Effector memory CD8-positive, alpha-beta T cell (primary cell): ENCODE results near the gene MYO9A.
"Not testable (repeated sequence)": the region's sequence is repeated elsewhere in the genome, so short reads cannot be mapped to it uniquely, and the experiment has no call there.

Experiments
- ATAC-seq: fragments of 150-1000 bp; cut with Tn5 transposase; replicated peaks from 2 replicates; pipeline ENCODE4 v1.10.0; 2021; ENCODE audit warnings: mild to moderate bottlenecking, moderate library complexity
- DNase-seq, 3 experiments: peaks; one replicate each; pipeline ENCODE4 v3.0.0; 2021
- H3K27ac Mint-ChIP-seq, 2 donors: one replicate each; pipeline ENCODE4 v1.8.0; 2022; ENCODE audit warnings: mild to moderate bottlenecking in 2 of 2, mixed read lengths in 2 of 2, moderate library complexity in 2 of 2
- H3K27me3 Mint-ChIP-seq, 2 donors: one replicate each; pipeline ENCODE4 v1.8.0; 2022; ENCODE audit warnings: mixed read lengths in 2 of 2
- H3K36me3 Mint-ChIP-seq: one replicate; pipeline ENCODE4 v1.8.0; 2022; ENCODE audit warnings: mild to moderate bottlenecking, moderate library complexity, mixed read lengths; ENCODE audit not compliant: insufficient read depth
- H3K4me1 Mint-ChIP-seq, 2 donors: one replicate each; pipeline ENCODE4 v1.8.0; 2022; ENCODE audit warnings: low read depth in 2 of 2, mixed read lengths in 2 of 2
- H3K4me3 Mint-ChIP-seq, 2 donors: one replicate each; pipeline ENCODE4 v1.8.0; 2022; ENCODE audit warnings: mild to moderate bottlenecking in 2 of 2, mixed read lengths in 2 of 2, moderate library complexity in 2 of 2
- H3K9me3 Mint-ChIP-seq, 2 donors: one replicate each; pipeline ENCODE4 v1.8.0; 2022; ENCODE audit warnings: mixed read lengths in 2 of 2

Gene MYO9A

DNA sequence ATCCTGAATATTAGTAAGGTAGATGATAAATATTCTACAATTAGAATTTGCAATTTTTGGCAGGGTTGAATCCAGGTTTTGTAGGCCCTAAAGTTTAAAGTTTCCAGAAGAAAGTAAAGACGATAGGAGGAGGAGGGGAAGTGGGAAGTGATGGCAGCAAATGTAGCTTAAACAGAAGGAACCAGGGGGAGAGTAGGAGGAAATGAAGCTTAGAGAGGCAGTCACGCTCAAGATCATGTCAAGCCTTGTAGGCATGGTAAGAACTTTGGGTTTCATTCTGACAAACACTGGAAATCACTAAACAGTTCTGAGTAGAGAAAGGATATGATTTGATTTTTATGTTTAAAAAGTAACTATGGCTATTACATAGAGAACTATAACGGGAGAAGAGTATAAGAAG lies 243.7 kb downstream of the MYO9A start:
- Mint-ChIP-seq H3K36me3 (peaks cover 19% of the 10 kb centered on the region), H3K9me3 (no peaks in the 10 kb centered on the region), H3K27ac (no peak overlapping the region), H3K27me3 (no peaks in the 10 kb centered on the region), H3K4me1 (no peaks in the 10 kb centered on the region), H3K4me3 (no peak overlapping the region)
- DNase-seq (no peak), ATAC-seq (no peak)

DNA sequence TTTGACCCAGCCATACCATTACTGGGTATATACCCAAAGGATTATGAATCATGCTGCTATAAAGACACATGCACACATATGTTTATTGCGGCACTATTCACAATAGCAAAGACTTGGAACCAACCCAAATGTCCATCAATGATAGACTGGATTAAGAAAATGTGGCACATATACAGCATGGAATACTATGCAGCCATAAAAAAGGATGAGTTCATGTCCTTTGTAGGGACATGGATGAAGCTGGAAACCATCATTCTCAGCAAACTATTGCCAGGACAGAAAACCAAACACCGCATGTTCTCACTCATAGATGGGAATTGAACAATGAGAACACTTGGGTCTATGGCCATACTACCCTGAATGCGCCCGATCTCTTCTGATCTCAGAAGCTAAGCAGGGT lies 259.7 kb downstream of the MYO9A start:
- H3K9me3 Mint-ChIP-seq, H3K4me3 Mint-ChIP-seq, DNase-seq, H3K27ac Mint-ChIP-seq, ATAC-seq, H3K27me3 Mint-ChIP-seq, H3K4me1 Mint-ChIP-seq: not testable (repeated sequence)
- peaks cover 12% of the 10 kb centered on the region for H3K36me3 Mint-ChIP-seq

DNA sequence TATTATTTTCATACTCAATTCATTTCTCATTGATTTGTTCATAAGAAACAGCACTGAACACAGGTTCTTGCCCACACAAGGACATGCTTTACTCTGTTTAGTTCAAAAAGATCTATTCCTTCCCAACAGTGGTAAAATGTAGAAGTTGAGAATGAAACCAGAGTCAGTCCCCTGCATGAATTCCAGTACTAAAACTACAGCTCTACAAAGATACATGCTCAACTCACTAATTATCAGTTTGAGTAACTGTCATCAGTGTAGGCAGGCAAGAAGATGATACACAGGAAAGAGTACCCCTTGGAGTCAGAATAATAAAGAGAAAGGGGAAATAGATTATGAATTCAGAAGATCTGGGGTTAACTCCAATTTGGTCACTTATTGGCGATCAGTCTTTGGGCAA lies 264.4 kb downstream of the MYO9A start:
- H3K27ac Mint-ChIP-seq, result no peak overlapping the region
- DNase-seq (no peak), ATAC-seq (no peak)
- H3K4me1 Mint-ChIP-seq, result no peaks in the 10 kb centered on the region
- peaks cover 22% of the 10 kb centered on the region for H3K36me3 Mint-ChIP-seq
- no peak overlapping the region for H3K4me3 Mint-ChIP-seq
- H3K9me3 Mint-ChIP-seq, result no peaks in the 10 kb centered on the region
- H3K27me3 Mint-ChIP-seq, result no peaks in the 10 kb centered on the region

DNA sequence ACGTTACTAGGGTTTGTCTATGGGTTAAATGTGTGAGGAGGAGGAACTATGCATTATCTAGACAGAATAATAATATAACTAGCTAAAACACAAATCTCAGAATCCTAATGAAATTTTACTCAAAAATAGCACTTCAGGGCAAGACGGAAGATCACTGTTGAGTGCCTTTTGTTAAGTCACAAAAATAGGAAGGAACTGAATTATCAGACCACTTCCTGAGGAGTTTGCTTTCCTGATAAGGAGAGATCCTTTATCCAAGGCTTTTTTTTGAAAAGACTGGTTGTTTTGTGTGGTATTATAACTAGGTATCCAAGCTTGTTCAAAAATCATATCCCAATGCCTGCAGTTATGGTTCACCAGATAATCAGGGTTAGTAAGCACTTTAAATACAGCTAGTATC lies 273.0 kb downstream of the MYO9A start:
- Mint-ChIP-seq H3K27ac (no peak overlapping the region), H3K9me3 (no peaks in the 10 kb centered on the region), H3K36me3 (peaks cover 13% of the 10 kb centered on the region), H3K4me1 (no peaks in the 10 kb centered on the region), H3K4me3 (no peak overlapping the region), H3K27me3 (no peaks in the 10 kb centered on the region)
- no peak for DNase-seq
- no peak for ATAC-seq

DNA sequence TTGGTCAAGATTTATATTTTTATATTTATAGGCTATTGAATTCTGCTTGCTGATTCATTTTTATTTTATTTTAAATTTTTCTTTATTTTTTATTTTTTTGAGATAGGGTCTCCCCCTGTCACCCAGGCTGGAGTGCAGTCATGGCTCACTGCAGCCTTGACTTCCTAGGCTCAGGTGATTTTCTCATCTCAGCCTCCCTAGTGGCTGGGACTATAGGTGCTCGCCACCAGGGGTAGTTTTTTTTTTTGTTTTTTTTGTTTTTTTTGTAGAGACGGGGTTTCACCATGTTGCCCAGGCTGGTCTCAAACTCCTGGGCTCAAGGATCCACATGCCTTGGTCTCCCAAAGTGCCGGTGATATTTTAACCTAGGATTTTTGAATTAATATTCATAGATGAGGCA lies 276.4 kb downstream of the MYO9A start:
- ATAC-seq (no peak), DNase-seq (no peak)
- Mint-ChIP-seq H3K27ac (no peak overlapping the region), H3K4me3 (no peak overlapping the region), H3K4me1 (no peaks in the 10 kb centered on the region), H3K9me3 (no peaks in the 10 kb centered on the region), H3K27me3 (no peaks in the 10 kb centered on the region), H3K36me3 (peaks cover 7% of the 10 kb centered on the region)

DNA sequence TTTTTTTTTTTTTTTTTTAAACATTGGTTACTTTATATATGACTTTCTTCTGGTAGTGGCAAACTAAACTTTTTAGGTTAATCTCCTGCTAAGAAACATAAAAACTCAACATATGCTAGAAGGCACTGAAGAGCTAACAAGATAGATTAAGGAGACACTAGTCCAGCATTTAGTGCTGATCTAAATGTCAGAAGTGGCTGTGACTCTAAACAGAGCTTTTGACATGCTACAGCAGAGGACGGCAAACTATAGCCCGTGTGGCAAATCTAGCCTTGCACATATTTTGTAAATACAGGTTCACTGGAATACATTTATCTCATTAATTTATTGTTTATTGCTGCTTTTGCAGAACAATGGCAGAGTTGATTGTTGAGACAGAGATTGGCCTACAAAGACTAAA lies 287.0 kb downstream of the MYO9A start:
- Mint-ChIP-seq H3K27me3 (no peaks in the 10 kb centered on the region), H3K9me3 (no peaks in the 10 kb centered on the region), H3K36me3 (peaks cover 27% of the 10 kb centered on the region), H3K4me3 (no peak overlapping the region), H3K27ac (no peak overlapping the region), H3K4me1 (no peaks in the 10 kb centered on the region)
- no peak for ATAC-seq
- no peak for DNase-seq

DNA sequence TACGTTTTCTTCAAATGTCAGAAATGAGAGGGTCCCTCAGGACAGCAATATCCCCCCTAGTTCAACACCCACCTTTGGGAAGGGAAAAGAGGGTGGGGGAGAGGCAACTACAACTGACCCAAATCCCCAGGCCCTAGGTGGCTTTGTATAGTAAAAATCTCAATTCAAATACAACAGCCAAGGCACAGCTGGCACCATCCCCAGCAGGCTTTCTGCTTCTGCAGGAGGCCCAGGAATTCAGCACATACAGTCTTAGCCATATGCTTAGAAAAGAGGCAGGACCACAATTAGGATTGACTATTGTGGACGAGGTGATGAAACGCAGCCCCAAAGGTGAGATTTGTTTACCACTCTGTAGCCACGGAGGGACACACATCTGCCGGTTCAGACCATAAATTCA lies 291.8 kb downstream of the MYO9A start:
- Mint-ChIP-seq H3K36me3 (peaks cover 35% of the 10 kb centered on the region), H3K27ac (no peak overlapping the region), H3K4me1 (no peaks in the 10 kb centered on the region), H3K27me3 (no peaks in the 10 kb centered on the region), H3K9me3 (peaks cover 0 to 3% of the 10 kb centered on the region in 2 donors), H3K4me3 (no peak overlapping the region)
- DNase-seq, result no peak
- ATAC-seq, result no peak

DNA sequence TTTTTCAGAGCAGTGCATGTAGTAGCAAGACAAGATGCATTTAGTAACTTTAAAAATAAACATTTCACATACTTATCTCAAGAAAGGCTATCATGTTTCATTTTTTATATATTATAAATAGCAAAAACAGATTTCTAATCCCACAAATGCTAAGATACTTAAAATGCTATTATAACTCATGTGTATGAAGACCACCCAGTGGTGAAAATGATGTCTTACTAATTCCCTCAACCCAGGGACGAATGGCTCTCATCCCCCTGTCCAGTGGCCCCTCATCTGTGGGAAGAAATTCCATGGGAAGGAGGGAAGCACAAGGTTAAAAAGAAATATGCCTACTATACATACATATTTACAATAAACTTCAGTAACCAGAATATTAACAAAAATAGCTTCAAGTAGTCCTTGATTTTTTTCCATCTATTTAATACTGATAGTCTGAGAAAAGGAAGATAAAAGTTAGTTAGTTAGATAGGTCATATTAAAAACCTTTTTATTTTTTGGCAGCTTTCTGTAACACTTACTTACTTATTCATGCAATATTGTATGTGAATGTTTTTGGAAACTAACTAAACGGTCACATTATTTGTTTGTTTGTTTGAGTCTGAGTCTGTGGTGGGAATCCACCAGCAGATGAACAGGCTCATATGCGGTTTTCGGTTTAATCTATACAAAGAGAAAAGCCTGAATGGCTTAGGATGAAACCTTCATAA lies 292.8 kb downstream of the MYO9A start:
- ATAC-seq (no peak), DNase-seq (no peak)
- peaks cover 0 to 5% of the 10 kb centered on the region in 2 donors for H3K9me3 Mint-ChIP-seq
- H3K27ac Mint-ChIP-seq, result no peak overlapping the region
- no peaks in the 10 kb centered on the region for H3K27me3 Mint-ChIP-seq
- H3K4me1 Mint-ChIP-seq, result no peaks in the 10 kb centered on the region
- H3K4me3 Mint-ChIP-seq, result no peak overlapping the region
- peaks cover 35% of the 10 kb centered on the region for H3K36me3 Mint-ChIP-seq

DNA sequence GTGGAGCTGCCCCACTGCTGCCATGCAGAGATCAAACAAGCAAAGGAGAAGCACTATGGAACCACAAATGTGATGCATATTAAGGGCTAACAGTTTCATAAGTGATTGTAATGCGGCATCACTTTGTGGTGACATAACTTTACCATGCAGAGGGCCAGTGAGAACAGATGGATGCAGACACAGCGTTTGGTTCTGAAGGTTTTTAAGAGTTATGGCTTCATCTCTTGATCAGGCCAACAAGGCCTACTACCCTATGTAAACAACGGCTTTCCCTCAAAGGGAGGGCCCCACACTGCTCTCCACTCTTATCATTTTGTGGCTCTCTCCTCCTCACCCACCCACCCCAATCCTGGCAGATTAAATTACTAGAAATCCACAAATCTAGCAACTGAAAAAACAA lies 294.1 kb downstream of the MYO9A start:
- DNase-seq, result no peak
- ATAC-seq, result no peak
- Mint-ChIP-seq H3K36me3 (peaks cover 30% of the 10 kb centered on the region), H3K27me3 (no peaks in the 10 kb centered on the region), H3K4me1 (no peaks in the 10 kb centered on the region), H3K4me3 (no peak overlapping the region), H3K9me3 (peaks cover 0 to 7% of the 10 kb centered on the region in 2 donors), H3K27ac (no peak overlapping the region)

DNA sequence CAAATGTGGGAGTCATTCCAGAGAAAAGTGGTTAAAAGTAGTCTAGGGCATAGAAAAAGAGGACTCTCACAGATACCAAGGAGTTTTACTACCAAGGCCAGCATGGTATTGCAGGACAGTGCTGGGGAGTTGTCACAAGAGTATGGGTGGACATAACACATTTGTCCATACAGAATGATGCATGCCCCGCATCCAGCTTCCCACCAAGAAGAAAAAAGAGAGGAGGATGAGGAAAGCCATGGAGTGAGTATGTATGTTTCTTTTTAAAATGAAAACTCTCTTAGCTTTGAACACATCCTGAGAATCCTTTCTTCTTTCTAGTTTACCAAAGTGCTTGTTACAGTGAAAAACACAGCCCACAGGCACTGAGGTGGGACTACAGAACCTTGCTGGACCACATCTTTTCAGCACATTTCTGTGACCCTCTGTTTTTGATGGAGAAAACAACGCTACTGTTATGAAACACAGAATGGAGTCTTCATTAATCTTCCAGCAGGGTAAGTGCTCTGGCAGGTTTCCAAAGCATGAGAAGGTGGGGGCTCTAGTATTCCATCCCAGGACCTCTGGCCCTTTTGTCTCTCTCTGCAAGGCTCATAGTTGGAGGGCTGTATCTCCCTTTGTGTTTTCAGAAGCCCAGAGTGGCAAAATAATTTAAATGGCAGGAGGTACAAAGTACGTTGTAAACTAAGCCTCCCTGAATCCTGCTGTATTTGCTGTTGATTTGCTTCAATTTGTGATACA lies 294.9 kb downstream of the MYO9A start:
- peaks cover 6 to 7% of the 10 kb centered on the region in 2 donors for H3K9me3 Mint-ChIP-seq
- peaks cover 26% of the 10 kb centered on the region for H3K36me3 Mint-ChIP-seq
- no peak for ATAC-seq
- no peak overlapping the region for H3K4me3 Mint-ChIP-seq
- no peaks in the 10 kb centered on the region for H3K4me1 Mint-ChIP-seq
- H3K27me3 Mint-ChIP-seq, result no peaks in the 10 kb centered on the region
- no peak for DNase-seq
- H3K27ac Mint-ChIP-seq, result no peak overlapping the region

DNA sequence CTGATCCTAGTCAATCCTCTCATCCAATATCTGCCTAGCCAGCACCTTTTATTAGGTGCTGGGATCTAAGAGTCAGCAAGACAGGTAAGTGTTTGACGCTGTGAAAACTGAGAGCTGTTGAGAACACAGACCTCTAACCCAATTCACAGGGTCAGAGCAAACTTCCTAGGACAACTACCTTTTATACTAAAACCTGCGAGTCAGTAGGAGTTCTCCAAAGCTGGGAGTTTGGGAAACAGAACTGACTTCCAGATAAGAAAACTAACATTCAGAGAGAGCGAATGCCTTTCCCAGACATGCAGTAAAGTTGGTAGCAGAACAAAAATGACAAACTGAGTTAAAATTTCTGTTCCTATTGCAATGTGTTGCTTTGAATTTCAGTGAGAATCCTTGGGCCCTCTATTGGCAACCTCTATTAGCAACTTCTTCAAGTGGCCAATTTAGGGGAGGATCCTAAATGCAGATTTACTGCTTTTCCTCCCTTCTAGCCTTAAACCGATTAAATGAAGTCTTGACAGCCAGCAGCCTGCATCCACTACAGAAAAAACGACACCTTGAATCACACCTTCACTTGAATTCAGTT lies 296.3 kb downstream of the MYO9A start:
- Mint-ChIP-seq H3K36me3 (peaks cover 12% of the 10 kb centered on the region), H3K27me3 (no peaks in the 10 kb centered on the region), H3K9me3 (peaks cover 7 to 9% of the 10 kb centered on the region in 2 donors), H3K4me3 (no peak overlapping the region), H3K27ac (no peak overlapping the region), H3K4me1 (no peaks in the 10 kb centered on the region)
- DNase-seq (no peak), ATAC-seq (no peak)

DNA sequence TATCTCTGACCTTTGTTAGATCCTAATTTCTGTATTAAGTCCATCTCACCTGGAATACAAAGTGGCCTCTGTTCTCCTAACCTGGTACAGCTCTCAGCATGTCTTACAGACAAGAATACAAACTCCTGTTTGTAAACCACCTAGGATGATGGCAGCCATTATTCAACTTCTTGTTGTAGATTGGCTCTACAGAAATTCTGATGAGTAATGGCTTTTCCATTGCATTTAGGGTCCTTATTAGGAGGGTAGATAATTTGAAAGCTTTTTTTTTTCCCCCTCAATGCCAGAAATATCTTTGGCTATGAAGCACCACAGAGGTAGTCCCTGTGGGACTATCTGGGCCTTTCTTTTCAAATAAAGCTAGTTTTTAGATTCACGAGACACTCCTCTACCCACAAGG lies 297.8 kb downstream of the MYO9A start:
- ATAC-seq (no peak), DNase-seq (no peak)
- peaks cover 7 to 9% of the 10 kb centered on the region in 2 donors for H3K9me3 Mint-ChIP-seq
- no peaks in the 10 kb centered on the region for H3K27me3 Mint-ChIP-seq
- no peaks in the 10 kb centered on the region for H3K4me1 Mint-ChIP-seq
- peaks cover 1% of the 10 kb centered on the region for H3K36me3 Mint-ChIP-seq
- no peak overlapping the region for H3K4me3 Mint-ChIP-seq
- H3K27ac Mint-ChIP-seq, result no peak overlapping the region

DNA sequence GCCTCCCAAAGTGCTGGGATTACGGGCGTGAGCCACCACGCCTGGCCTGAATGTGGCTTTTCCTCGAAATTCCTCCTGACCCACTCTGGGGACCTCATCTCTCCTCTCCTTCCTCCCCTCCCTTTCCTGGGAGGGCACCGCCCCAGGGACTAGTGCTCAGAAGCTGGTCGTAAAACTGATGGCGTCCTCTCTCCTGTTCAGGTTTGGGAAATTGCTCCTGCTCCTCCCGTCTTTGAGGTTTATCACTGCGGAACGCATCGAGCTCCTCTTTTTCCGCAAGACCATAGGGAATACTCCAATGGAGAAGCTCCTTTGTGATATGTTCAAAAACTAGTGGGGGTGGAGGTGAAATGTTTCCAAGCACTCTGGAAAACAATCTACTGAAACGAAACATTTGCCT lies 300.6 kb downstream of the MYO9A start:
- peaks cover 4 to 9% of the 10 kb centered on the region in 2 donors for H3K9me3 Mint-ChIP-seq
- no peaks in the 10 kb centered on the region for H3K36me3 Mint-ChIP-seq
- H3K4me1 Mint-ChIP-seq, result no peaks in the 10 kb centered on the region
- no peak overlapping the region for H3K27ac Mint-ChIP-seq
- DNase-seq (no peak), ATAC-seq (no peak)
- no peak overlapping the region for H3K4me3 Mint-ChIP-seq
- H3K27me3 Mint-ChIP-seq, result no peaks in the 10 kb centered on the region

DNA sequence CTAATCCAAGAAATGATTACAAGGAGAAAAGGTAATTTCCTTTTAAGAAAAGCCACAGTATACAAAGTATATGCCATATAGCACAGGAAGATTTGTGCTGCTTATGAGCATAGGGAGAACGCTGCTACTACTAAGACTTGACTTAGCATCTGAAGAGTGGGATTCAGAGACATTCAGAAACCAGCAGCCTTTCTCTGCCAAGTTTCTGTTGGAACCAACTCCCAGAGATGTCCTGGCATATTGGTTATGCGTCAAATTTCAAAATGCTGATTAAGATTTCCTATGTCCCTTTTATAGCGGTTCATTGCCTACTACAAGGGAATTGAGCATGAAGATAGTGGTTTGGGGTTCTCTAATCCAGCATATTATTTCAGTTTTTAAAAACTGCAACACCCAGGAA lies 302.6 kb downstream of the MYO9A start:
- no peaks in the 10 kb centered on the region for H3K27me3 Mint-ChIP-seq
- no peaks in the 10 kb centered on the region for H3K36me3 Mint-ChIP-seq
- H3K4me1 Mint-ChIP-seq, result no peaks in the 10 kb centered on the region
- H3K27ac Mint-ChIP-seq, result no peak overlapping the region
- DNase-seq (no peak), ATAC-seq (no peak)
- no peak overlapping the region for H3K4me3 Mint-ChIP-seq
- H3K9me3 Mint-ChIP-seq, result peaks cover 4 to 9% of the 10 kb centered on the region in 2 donors
